ENCODE results near the gene TGIF1.
"Not testable (repeated sequence)": the region's sequence is repeated elsewhere in the genome, so short reads cannot be mapped to it uniquely, and the experiment has no call there.

Gene TGIF1

GRCh38 chr18:3457261-3457724, 7.3 kb downstream of the TGIF1 start:
- DNase-seq, result no peak

DNA sequence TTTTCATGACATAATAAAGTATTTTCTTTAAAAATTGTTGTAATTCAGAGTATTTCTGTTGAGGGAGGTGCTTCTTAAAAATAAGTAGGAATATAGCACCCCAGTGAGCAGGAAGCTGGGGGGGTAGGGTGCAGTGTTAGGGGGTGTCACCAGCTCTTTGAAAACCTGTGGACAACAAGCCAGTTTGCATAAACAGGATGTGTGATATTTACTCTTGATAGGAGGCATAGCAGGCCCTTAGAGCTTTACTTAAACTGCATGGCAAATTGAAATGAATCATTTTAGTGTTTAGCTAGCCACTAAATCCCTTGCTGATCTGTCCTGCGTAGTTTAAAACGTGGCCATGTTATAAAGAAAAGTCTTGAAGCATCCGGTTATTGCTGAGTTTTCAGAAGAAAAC, 8.4 kb downstream of the TGIF1 start:
- DNase-seq, result no peak

- no peak for DNase-seq
These were observed 9.2 kb downstream of the TGIF1 start for GRCh38 chr18:3458952-3459853.

DNA sequence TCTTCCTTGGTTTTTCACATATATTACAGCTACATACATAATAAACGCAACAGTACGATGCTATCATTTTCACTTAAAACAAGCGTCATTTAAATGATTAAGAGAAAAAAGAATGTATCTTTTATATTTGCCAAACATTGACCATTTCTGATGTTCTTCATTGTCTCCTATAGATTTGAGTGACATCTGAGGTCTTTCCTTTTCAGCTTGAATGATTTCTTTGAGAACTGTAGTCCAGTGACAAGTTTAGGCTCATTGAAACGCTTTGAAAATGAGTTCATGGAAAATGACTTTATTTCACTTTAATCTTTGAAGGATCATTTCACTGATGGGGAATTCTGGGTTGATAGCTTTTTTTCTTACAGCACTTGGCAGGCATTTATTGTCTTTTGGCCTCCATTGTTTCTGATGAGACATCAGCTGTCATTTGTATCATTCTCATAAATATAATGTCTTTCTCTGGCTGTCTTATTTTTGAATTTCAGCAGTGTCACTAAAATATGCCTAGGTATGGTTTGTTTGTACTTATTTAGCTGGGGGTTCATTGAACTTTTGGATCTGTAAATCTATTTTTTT, 10.9 kb downstream of the TGIF1 start:
- DNase-seq, result no peak

DNA sequence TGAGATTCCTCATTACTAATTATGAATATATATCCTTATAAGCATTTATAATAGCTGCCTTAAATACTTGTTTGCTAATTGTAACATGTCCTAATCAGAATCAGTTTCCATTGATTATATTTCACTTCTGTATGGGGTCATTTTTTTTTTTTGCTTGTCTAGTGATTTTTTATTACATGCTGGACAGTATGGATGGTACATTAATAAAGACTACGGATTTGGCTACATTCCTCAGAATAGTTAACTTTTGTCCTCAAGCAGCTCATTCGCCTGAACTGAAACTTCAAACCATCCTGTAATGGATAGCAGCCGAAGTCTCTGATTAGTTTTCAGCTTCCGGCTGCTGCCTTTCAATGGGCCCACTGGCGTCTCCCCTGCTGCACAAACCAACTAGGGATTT, 11.7 kb downstream of the TGIF1 start:
- DNase-seq, result no peak

DNA sequence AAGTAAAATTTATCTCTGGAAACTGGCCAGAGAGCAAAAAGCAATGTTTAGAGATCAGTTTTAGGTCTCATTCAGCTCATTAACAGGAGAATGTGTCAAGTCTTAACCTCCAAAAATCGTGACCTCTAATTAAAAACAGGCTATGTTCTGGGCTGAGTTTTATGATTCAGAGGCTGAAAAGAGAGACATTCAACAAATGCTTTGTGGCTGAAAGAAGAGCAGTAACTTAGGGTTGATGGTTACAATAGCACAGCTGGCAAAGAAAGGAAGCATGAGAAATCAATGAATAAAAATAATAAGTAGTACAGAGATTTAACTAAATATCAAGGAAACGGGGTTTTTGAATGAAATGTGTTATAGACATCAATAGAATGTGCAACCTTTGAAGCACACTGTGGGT, 13.1 kb downstream of the TGIF1 start:
- no peak for DNase-seq

DNA sequence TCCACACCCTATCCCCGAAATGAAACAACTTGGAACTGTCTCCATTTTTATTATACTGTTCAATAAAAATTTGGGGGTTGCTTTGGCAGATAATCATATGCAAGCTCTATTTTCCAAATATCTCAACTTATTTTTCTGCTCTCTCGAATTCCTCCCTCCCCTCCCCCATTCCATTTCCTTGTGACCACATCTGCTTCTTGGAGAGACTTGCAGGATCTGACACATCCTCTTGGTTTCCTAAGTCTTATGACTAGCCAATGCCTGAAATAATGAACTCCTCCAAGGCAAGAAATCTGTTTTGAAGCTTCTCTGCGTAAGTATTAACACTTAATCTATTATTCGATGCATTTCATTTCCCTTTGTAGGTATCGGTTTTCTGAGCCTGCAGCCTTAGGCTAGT, 16.1 kb downstream of the TGIF1 start:
- DNase-seq, result no peak

GRCh38 chr18:3466872-3467271, 16.9 kb downstream of the TGIF1 start:
- no peak for DNase-seq

DNA sequence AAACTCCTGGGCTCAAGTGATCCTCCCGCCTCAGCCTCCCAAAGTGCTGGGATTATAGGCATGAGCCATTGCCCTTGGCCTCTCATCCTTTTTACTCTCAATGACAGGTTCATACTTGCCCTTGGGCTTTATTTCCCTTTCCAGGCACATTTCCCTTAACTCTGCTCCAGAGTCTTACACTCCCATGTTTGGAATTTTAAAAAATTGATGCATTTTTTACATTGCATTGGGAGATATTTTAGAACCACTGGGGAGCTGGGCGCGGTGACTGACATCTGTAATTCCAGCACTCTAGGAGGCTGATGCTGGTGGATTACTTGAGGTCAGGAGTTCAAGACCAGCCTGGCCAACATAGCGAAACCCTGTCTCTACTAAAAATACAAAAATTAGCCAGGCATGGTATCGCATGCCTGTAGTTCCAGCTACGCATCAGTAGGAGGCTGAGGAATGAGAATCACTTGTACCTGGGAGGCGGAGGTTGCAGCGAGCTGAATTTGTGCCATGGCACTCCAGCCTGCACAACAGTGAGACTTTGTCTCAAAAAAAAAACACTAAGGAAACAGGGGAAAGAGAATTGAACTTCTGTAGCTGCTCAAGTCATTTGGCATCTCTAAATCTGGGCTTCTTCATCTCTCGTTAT, 18.2 kb downstream of the TGIF1 start:
- no peak for DNase-seq

GRCh38 chr18:3468833-3469232, 18.9 kb downstream of the TGIF1 start:
- DNase-seq, result no peak

GRCh38 chr18:3471141-3471648, 21.2 kb downstream of the TGIF1 start:
- no peak for DNase-seq

DNA sequence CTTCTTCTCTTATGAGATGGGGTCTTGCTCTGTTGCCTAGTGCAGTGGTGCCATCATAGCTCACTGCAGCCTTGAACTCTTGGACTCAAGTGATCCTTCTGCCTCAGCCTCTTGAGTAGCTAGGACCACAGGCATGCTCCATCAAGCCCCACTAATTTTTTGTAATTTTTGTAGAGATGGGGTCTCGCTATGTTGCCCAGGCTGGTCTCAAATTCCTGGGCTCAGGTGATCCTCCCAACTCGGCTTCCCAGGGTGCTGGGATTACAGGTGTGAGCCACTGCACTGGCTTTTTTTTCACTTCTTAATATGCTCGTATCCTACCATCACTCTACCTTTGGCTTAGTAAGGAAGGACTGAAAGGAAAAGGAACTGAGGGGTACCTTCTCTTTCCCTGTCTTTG, 22.1 kb downstream of the TGIF1 start:
- not testable (repeated sequence) for DNase-seq

DNA sequence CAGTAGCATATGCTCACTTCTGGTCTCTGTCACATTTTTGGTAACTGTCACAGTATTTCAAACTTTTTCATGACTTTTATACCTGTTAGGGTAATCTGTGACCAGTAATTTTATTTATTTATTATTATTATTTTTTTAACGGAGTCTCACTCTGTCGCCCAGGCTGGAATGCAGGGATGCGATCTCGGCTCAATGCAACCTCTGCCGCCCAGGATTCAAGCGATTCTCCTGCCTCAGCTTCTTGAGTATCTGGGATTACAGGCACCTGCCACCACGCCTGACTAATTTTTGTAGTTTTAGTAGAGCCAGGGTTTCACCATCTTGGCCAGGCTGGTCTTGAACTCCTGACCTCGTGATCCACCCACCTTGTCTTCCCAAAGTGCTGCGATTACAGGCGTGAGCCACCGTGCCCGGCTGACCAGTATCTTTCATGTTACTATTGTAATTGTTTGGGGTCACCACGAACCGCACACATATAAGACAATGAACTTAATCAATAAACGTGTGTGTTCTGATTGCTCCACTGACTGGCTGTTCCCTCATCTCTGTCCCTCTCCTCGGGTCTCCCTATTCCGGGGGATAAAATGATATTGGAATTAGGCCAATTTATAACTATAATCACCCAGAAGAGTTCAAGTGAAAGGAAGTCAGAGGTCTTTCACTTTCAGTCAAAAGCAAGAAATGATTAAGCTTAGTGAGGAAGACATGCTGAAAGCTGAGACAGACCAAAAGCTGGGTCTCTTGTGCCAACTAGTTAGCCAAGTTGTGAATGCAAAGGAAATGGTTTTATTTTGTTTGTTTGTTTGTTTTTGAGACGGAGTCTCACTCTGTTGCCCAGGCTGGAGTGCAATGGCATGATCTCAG, 22.9 kb downstream of the TGIF1 start:
- DNase-seq, result no peak

DNA sequence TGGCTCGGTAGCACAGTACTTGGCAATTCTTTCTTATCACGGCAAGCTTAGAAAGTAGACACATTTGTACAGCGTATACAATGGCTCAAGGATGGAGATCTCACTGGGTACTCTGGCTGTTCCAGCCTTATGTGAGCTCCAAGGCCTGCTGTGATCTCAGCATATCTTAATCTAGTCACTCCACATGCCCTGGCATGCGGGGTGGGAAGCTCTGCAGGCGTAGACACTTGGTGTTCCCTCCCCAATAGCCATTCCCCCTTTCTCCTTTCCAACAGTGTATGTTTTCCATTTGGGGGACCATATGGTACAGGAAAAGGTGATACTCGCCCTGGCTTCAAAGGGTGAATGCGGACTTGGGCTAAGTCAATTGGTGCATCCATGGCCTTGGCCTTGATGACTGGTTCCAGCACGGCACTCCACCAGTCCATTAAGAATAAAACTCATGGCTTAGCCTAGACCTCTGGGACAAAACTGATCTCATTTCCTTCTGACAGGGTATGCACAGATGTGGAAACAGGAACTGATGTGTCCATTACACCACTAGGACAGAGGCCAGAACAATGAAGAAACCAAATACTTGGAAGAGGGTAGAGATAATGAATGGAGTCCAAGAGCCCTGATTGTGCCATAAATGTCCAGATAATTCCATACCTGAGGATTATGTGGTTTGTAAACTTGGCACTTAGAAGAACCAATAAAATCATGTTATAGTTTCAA, 28.4 kb downstream of the TGIF1 start:
- peak; percentile 57 to 61 for DNase-seq

DNA sequence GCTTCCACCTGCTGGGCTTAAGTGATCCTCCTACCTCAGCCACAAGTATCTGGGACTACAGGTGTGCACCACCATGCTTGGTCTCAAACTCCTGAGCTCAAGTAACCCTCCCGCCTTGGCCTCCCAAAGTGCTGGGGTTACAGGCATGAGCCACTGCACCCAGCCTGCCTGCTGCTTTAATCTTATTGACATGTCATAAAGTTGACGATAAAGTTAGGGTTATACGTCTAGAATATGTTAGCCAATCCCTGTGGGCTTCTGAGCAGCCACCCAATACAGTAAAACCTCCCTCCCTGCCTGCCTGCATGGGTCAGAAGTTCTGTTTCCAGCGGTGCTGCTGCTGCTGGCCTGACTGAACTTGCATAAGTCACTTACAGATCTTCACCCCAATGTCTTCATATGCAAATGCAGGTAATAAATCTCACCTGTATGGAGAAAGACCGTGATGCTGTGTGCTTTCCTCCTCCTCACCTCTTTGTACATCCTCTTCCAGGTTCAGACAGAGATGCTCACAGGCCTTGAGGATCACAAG, 30.1 kb downstream of the TGIF1 start:
- DNase-seq, result no peak

- no peak for DNase-seq
These were observed 31.0 kb downstream of the TGIF1 start for GRCh38 chr18:3480827-3481573.

DNA sequence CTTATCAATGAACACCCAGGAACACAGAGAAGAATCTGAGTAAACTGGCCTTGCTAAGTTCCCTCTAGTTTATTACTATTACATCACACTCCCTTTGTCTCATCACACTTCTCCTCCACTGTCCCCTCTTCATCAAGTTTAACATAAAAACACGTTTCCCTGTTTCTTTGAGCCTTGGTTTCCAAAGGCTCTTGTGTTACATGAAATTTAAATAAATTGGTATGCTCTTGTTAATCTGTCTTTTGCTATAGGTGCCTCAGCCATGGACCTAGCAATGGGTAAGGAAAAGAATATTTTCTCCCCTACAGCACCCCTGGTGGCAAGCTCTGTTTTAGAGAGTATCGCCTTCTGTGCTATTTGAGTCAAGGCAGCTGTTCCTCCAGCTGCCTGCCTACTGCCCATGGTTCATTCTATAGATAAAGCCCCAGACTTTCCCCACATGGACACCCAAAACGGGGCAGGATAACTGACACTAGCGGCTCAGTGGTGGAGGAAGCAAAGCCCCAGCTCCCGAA, 31.8 kb downstream of the TGIF1 start:
- DNase-seq, result no peak

DNA sequence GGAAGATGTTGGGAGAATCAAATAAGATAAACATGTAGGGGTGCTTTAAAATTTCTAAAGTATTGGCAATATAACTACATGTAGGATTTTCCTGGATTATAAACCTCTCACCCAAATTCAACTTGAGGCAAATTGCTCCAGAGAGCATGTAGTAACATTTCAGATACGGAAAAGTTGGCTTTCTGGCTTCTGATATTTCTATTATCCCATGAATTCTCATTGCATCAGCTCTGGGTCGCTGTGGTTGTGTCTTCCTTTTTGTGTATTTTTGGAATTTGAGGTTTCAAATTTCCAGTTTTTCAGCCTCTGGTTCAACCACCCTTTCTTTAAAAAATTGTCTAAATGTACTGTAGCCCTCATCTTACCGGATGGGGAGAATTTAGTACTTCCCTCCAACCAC, 32.3 kb downstream of the TGIF1 start:
- DNase-seq, result no peak

- no peak for DNase-seq
These were observed 35.5 kb downstream of the TGIF1 start for GRCh38 chr18:3485153-3486149.

Data from cerebellar nuclear complex (tissue), 1 donor.